Hepatocyte (in vitro differentiated cells): ENCODE results near the gene SH2D3C. TPM values are rescaled to one million over a fixed set of nuclear protein-coding genes. Genes with fewer than 3 reads are reported as not detected.

Source experiments
- DNase-seq: peaks from one replicate; pipeline ENCODE4 v3.0.0-alpha.2; 2016; ENCODE audit warnings: low spot score
- H2AFZ ChIP-seq: fragments of 200-600 bp; sonication (generic); 2 replicates; pipeline ENCODE4 v1.6.0; 2016; ENCODE audit warnings: antibody characterized with exemption, mild to moderate bottlenecking
- H3K27ac ChIP-seq: fragments of 200-600 bp; sonication (generic); 2 replicates; pipeline ENCODE4 v1.5.1; 2016; ENCODE audit warnings: mild to moderate bottlenecking
- H3K27me3 ChIP-seq: fragments of 200-600 bp; sonication (generic); 2 replicates; pipeline ENCODE4 v1.6.1; 2016
- H3K36me3 ChIP-seq: fragments of 200-600 bp; sonication (generic); replicated peaks from 2 replicates; pipeline ENCODE4 v1.5.1; 2016; ENCODE audit warnings: low read depth; ENCODE audit not compliant: insufficient read depth
- H3K4me1 ChIP-seq: fragments of 200-600 bp; sonication (generic); 2 replicates; pipeline ENCODE4 v1.5.1; 2016; ENCODE audit warnings: mild to moderate bottlenecking, moderate library complexity; ENCODE audit not compliant: insufficient read depth
- H3K4me2 ChIP-seq: fragments of 200-600 bp; sonication (generic); 2 replicates; pipeline ENCODE4 v1.6.0; 2016
- H3K4me3 ChIP-seq: fragments of 200-600 bp; sonication (generic); 2 replicates; pipeline ENCODE4 v1.5.1; 2016; ENCODE audit warnings: mild to moderate bottlenecking
- H3K79me2 ChIP-seq: fragments of 200-600 bp; sonication (generic); 2 replicates; pipeline ENCODE4 v1.6.0; 2017; ENCODE audit warnings: mild to moderate bottlenecking
- H3K9me2 ChIP-seq: fragments of 200-600 bp; sonication (generic); replicated peaks from 2 replicates; pipeline ENCODE4 v1.6.0; 2017; ENCODE audit warnings: mild to moderate bottlenecking; ENCODE audit not compliant: insufficient read depth
- H3K9me3 ChIP-seq: fragments of 200-600 bp; sonication (generic); 2 replicates; pipeline ENCODE4 v1.5.1; 2016; ENCODE audit warnings: low read depth, mild to moderate bottlenecking
- H4K20me1 ChIP-seq: fragments of 200-600 bp; sonication (generic); 2 replicates; pipeline ENCODE4 v1.6.0; 2016; ENCODE audit warnings: mild to moderate bottlenecking; ENCODE audit not compliant: insufficient read depth, poor library complexity, severe bottlenecking
- CTCF ChIP-seq: fragments of 200-600 bp; sonication (generic); IDR thresholded peaks from 2 replicates; pipeline ENCODE4 v1.5.1; 2016; ENCODE audit warnings: antibody characterized with exemption, mild to moderate bottlenecking; ENCODE audit not compliant: poor library complexity
- EZH2 ChIP-seq: fragments of 200-600 bp; sonication (generic); IDR thresholded peaks from 2 replicates; pipeline ENCODE4 v1.6.1; 2016; ENCODE audit warnings: antibody characterized with exemption, mild to moderate bottlenecking, borderline replicate concordance
- EZH2phosphoT487 ChIP-seq: fragments of 200-600 bp; sonication (generic); IDR thresholded peaks from one replicate; pipeline ENCODE4 v1.6.1; 2018; ENCODE audit warnings: antibody characterized with exemption, mild to moderate bottlenecking, low read depth, moderate library complexity; ENCODE audit not compliant: unreplicated experiment, severe bottlenecking
- WGBS: methylation state at CpG from one replicate; pipeline ENCODE4 v1.1.6; 2016; ENCODE audit warnings: low lambda C conversion rate; ENCODE audit errors: missing lambda C conversion rate; 5-methylcytosine and 5-hydroxymethylcytosine counted together
- polyA plus RNA-seq: library from polyadenylated mRNA; unstranded; fragments of >200 nt; fragmentation: Nextera tagmentation; extraction: Ambion mirVana; gene quantifications from 2 replicates; pipeline ENCODE4 v1.2.1, GENCODE V29; 2016
- total RNA-seq: library from RNA; depleted of rRNA; stranded (reverse); fragments of >200 nt; gene quantifications from 2 replicates; pipeline ENCODE4 v1.2.3, GENCODE V29; 2014

SH2D3C gene
- total and polyA plus RNA-seq, 2 experiments from 2014 or later, result 0.23 to 0.89 TPM

DNA sequence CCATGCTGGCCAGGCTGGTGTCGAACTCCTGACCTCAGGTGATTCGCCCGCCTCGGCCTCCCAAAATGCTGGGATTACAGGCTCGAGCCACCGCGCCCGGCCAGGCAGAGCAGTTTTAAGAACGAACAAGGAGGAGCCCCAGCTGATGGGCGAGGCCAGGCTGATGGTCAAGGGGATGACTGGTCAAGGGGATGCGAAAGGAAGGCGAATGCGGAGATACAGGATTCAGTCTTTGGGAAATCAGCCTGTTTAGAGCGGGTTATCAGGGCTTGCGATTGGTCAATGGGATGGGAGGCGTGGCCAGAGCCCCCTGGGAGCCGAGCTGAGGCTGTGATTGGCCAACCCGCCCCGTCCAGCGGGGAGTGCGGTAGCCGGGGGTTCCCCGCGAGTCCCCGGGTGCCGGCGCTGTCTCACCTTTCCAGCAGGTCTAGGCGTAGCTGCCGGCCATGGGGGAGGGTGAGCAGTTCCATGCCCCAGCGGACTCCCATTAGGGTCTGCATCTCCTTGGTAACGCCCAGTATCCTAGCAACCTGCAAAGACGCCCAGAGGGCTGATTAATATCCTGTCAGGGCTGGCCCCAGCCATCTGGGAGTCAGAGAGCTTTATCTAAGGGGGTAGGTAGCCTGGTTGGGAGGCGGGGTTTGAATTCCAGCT lies 35.9 kb downstream of the SH2D3C start:
- H3K4me2 ChIP-seq, result peak overlapping the region; percentile 79
- H3K79me2 ChIP-seq, result no peaks in the 10 kb centered on the region
- DNase-seq, result peak; percentile 68
- TF ChIP-seq CTCF, result no peak
- no peak for TF ChIP-seq EZH2phosphoT487
- TF ChIP-seq EZH2, result no peak
- WGBS, result 4% methylated on average over 33 of the region's 33 CpGs
- H4K20me1 ChIP-seq, result no peaks in the 10 kb centered on the region
- no peaks in the 10 kb centered on the region for H3K9me2 ChIP-seq
- no peak overlapping the region for H3K27ac ChIP-seq
- H3K36me3 ChIP-seq, result no peaks in the 10 kb centered on the region
- H3K9me3 ChIP-seq, result no peaks in the 10 kb centered on the region
- H3K4me1 ChIP-seq, result peaks cover 19% of the 10 kb centered on the region
- H2AFZ ChIP-seq, result peak overlapping the region; percentile 58
- H3K4me3 ChIP-seq, result peak overlapping the region; percentile 20
- peaks cover 11% of the 10 kb centered on the region for H3K27me3 ChIP-seq

DNA sequence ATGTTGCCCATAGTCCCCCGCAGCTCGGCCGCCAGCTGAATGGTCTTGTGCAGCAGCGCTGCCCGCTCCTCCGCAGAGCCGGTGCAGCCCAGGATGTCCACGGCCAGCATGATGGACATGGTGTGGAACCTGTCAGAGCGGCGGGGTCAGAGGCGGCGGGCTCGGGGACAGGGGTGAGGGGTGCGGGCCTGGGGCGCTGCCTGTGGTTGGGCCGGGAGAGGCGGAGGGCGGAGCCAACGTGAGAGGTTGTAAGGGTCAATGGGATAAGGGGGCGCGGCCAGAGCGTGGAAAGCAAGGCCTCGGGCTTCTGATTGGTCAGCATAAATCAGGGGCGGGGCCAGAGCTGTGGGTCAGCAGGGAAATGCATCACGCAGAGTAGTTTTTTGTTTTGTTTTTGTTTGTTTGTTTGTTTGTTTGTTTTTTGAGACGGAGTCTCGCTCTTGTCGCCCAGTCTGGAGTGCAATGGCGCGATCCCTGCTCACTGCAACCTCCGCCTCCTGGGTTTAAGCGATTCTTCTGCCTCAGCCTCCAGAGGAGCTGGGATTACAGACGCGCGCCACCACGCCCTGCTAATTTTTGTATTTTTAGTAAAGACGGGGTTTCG lies 36.5 kb downstream of the SH2D3C start:
- Histone ChIP-seq H3K79me2 (no peaks in the 10 kb centered on the region), H3K9me3 (no peaks in the 10 kb centered on the region), H3K4me3 (peak overlapping the region; percentile 20), H4K20me1 (no peaks in the 10 kb centered on the region), H3K9me2 (no peaks in the 10 kb centered on the region), H3K36me3 (no peaks in the 10 kb centered on the region), H3K4me2 (peak overlapping the region; percentile 79), H2AFZ (peak overlapping the region; percentile 58), H3K27me3 (peaks cover 11% of the 10 kb centered on the region), H3K27ac (no peak overlapping the region), H3K4me1 (peaks cover 19% of the 10 kb centered on the region)
- WGBS, result 7% methylated on average over 26 of the region's 38 CpGs
- no peak for TF ChIP-seq EZH2
- TF ChIP-seq CTCF, result no peak
- TF ChIP-seq EZH2phosphoT487, result no peak
- DNase-seq, result peak; percentile 75

- H3K27ac ChIP-seq, result no peak overlapping the region
These were observed 38.7 kb downstream of the SH2D3C start for GRCh38 chr9:127739614-127740330.

More at GRCh38 chr9:127739614-127740330, 38.7 kb downstream of the SH2D3C start:
- no peaks in the 10 kb centered on the region for H3K9me2 ChIP-seq
- DNase-seq, result no peak
- no peaks in the 10 kb centered on the region for H3K9me3 ChIP-seq
- H3K36me3 ChIP-seq, result no peaks in the 10 kb centered on the region
- no peak overlapping the region for H3K4me2 ChIP-seq
- TF ChIP-seq EZH2phosphoT487 (no peak), CTCF (no peak), EZH2 (no peak)
- WGBS, result 86% methylated on average over 19 of the region's 19 CpGs
- no peak overlapping the region for H3K4me3 ChIP-seq
- no peak overlapping the region for H2AFZ ChIP-seq
- peaks cover 11% of the 10 kb centered on the region for H3K27me3 ChIP-seq
- no peaks in the 10 kb centered on the region for H3K79me2 ChIP-seq
- no peaks in the 10 kb centered on the region for H4K20me1 ChIP-seq
- H3K4me1 ChIP-seq, result peaks cover 19% of the 10 kb centered on the region
